ENCODE measurements around the gene EFHC1. TPM values are rescaled to one million over a fixed set of nuclear protein-coding genes. Genes with fewer than 3 reads are reported as not detected.

Gene EFHC1
- total RNA-seq, 3 donors from 2014 or later: 26.2 to 55.8 (median 36.7) TPM

- intact Hi-C loops (cut with DNase I; ENCODE audit: low total_unique reads): no loop called here
- DNase-seq (ENCODE audit: low spot score in 2 of 2): no peak
- no peaks in the 10 kb centered on the region for H3K27me3 ChIP-seq
- TF ChIP-seq POLR2AphosphoS5 (IDR thresholded peaks at IDR 0.05) (no peak), POLR2A (IDR thresholded peaks at IDR 0.05) (no peak)
- TF ChIP-seq, protein P1, sequence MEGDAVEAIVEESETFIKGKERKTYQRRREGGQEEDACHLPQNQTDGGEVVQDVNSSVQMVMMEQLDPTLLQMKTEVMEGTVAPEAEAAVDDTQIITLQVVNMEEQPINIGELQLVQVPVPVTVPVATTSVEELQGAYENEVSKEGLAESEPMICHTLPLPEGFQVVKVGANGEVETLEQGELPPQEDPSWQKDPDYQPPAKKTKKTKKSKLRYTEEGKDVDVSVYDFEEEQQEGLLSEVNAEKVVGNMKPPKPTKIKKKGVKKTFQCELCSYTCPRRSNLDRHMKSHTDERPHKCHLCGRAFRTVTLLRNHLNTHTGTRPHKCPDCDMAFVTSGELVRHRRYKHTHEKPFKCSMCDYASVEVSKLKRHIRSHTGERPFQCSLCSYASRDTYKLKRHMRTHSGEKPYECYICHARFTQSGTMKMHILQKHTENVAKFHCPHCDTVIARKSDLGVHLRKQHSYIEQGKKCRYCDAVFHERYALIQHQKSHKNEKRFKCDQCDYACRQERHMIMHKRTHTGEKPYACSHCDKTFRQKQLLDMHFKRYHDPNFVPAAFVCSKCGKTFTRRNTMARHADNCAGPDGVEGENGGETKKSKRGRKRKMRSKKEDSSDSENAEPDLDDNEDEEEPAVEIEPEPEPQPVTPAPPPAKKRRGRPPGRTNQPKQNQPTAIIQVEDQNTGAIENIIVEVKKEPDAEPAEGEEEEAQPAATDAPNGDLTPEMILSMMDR (IDR thresholded peaks at IDR 0.05): no peak
- no peak overlapping the region for H3K4me3 ChIP-seq
- no peak overlapping the region for H3K27ac ChIP-seq
- no peaks in the 10 kb centered on the region for H3K9me3 ChIP-seq
- peaks cover 0 to 6% of the 10 kb centered on the region in 2 donors for H3K4me1 ChIP-seq
- H3K36me3 ChIP-seq: no peaks in the 10 kb centered on the region
These were observed 27.2 kb upstream of the EFHC1 start for GRCh38 chr6:52392944-52393343.

DNA sequence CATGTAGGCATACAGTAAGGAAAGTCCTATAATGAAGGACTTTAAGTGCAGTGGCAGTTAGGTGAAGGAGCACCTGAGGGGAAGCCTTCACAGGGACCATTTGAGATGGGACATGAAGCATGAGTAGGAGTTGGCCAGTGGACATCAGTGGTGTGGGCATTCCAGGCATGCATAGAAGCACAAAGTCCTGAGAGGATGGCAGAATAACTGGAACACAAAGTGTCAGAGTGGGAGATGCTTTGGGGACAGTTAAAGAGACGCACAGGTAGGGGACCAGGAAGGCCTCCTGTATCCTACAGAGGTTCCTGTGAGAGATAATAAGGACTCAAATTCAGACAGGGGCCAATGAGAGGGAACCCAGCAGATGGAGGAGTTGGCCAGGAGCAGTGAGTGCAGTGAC, 26.4 kb upstream of the EFHC1 start:
- no peak overlapping the region for H3K4me3 ChIP-seq
- no peaks in the 10 kb centered on the region for H3K27me3 ChIP-seq
- no peaks in the 10 kb centered on the region for H3K9me3 ChIP-seq
- no peak overlapping the region for H3K27ac ChIP-seq
- peaks cover 0 to 6% of the 10 kb centered on the region in 2 donors for H3K4me1 ChIP-seq
- TF ChIP-seq, protein P1 (IDR thresholded peaks at IDR 0.05): no peak
- TF ChIP-seq POLR2AphosphoS5 (IDR thresholded peaks at IDR 0.05) (no peak), POLR2A (IDR thresholded peaks at IDR 0.05) (no peak)
- intact Hi-C loops (cut with DNase I; ENCODE audit: low total_unique reads): no loop called here
- DNase-seq (ENCODE audit: low spot score in 2 of 2): no peak
- H3K36me3 ChIP-seq: no peaks in the 10 kb centered on the region

DNA sequence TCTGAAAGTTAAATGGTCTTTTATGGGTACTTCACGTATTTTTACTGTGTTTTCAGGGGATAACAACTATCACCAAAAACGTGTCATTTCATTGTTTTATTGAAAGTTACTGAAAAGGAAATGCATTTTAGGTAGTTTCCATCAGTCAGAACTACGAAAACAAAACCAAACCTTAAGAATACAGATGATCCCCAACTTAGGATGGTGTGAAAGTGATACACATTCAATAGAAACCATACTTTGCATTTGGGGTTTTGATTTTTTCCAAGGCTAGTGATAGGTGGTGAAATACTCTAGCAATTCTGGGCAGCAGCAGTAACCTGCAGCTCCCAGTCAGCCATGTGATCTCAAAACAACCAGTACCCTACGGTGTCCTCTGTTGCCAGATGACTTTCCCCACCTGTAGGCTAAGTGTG, 25.9 kb upstream of the EFHC1 start:
- no peak for DNase-seq (ENCODE audit: low spot score in 2 of 2)
- Histone ChIP-seq H3K36me3 (no peaks in the 10 kb centered on the region), H3K4me1 (peaks cover 0 to 6% of the 10 kb centered on the region in 2 donors), H3K27ac (no peak overlapping the region), H3K4me3 (no peak overlapping the region), H3K27me3 (no peaks in the 10 kb centered on the region), H3K9me3 (no peaks in the 10 kb centered on the region)
- TF ChIP-seq, protein P1 (IDR thresholded peaks at IDR 0.05): no peak
- TF ChIP-seq POLR2A (IDR thresholded peaks at IDR 0.05) (no peak), POLR2AphosphoS5 (IDR thresholded peaks at IDR 0.05) (no peak)
- intact Hi-C loops (cut with DNase I; ENCODE audit: low total_unique reads): no loop called here

GRCh38 chr6:52395969-52396368, 24.2 kb upstream of the EFHC1 start:
- Histone ChIP-seq H3K4me1 (no peaks in the 10 kb centered on the region), H3K4me3 (no peak overlapping the region), H3K36me3 (no peaks in the 10 kb centered on the region), H3K27me3 (no peaks in the 10 kb centered on the region), H3K9me3 (no peaks in the 10 kb centered on the region), H3K27ac (no peak overlapping the region)
- DNase-seq (ENCODE audit: low spot score in 2 of 2): no peak
- no peak for TF ChIP-seq POLR2A (IDR thresholded peaks at IDR 0.05)
- TF ChIP-seq, protein P1 (IDR thresholded peaks at IDR 0.05): no peak
- no peak for TF ChIP-seq POLR2AphosphoS5 (IDR thresholded peaks at IDR 0.05)
- intact Hi-C loops (cut with DNase I; ENCODE audit: low total_unique reads): no loop called here

DNA sequence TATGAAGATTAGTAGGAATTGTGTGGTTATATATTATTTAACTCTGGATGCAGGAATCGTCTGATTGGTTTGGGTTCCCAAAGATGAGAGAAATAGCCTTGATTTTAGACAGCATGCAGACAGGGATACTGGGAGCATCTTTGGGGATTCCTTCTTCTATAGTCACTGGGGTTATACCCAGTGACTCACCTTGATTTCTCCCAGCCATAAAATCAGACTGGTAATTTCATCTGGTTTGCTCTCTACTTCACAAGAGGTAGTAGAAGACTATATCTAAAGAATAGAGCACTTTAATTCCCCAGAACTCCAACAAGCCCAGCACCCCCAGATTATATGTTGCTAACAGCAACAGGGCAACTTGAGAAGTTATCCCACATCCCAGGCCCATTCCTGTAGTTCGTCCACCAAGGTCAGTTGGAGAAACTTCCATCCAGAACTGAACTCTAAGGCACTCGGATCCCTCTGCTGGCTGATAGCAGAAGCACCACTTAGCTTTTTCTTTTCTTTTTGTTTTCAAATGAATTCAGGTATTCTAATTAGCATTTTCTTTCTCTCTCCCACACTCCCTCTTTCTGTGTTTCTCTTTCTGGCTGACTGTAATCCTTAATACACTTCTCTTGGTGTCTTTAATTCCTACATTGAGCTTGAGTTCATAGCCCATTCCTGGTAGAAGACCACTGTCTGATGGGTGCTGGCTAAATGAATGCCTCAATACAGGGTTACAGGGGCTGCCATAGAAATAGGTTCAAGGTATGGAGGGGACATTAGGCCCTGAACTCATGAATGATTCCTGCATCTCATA, 20.4 kb upstream of the EFHC1 start:
- Histone ChIP-seq H3K27ac (no peak overlapping the region), H3K4me1 (no peaks in the 10 kb centered on the region), H3K36me3 (no peaks in the 10 kb centered on the region), H3K27me3 (no peaks in the 10 kb centered on the region), H3K4me3 (no peak overlapping the region), H3K9me3 (no peaks in the 10 kb centered on the region)
- intact Hi-C loops (cut with DNase I; ENCODE audit: low total_unique reads): no loop called here
- DNase-seq (ENCODE audit: low spot score in 2 of 2): no peak
- TF ChIP-seq POLR2A (IDR thresholded peaks at IDR 0.05) (no peak), POLR2AphosphoS5 (IDR thresholded peaks at IDR 0.05) (no peak)
- TF ChIP-seq, protein P1 (IDR thresholded peaks at IDR 0.05): peak; percentile 51 to 73 (median 72)

All from breast epithelium (tissue), 4 donors.